Loucy (cell line): Measurements from ENCODE around the gene UBL4B.

Source experiments
- CTCF ChIP-seq: fragments of 200-600 bp; sonication (generic); conservative IDR thresholded peaks from 2 replicates; pipeline ENCODE4 v1.5.1; 2014; ENCODE audit warnings: mild to moderate bottlenecking, antibody characterized with exemption, low read length
- EZH2phosphoT487 ChIP-seq: fragments of 200-600 bp; IDR thresholded peaks from 2 replicates; pipeline ENCODE4 v1.6.1; 2018; ENCODE audit warnings: antibody characterized with exemption, mild to moderate bottlenecking, moderate library complexity, borderline replicate concordance

DNA sequence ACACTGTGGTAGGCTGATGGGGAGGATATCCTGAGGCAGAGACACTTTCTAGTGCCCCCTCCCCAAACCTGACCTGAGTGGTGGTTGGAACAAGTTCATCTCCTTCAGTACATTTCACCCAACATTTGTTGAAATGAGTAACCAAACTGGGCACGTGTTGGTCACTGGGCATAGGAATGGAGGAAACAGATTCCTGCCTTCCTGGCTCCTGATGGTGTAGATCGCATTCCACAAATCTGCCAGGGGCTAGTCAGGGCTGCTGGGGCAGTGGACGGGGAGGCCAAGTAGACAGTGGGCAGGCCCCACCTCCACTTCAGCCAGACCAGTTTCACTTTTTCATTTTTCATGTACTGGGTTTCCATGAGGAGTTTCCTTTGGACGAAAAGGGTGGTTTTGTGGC, 25.3 kb upstream of the UBL4B start:
- TF ChIP-seq CTCF (no peak), EZH2phosphoT487 (no peak)
